ENCODE results near the gene CMKLR1. TPM values are rescaled to one million over a fixed set of nuclear protein-coding genes. Genes with fewer than 3 reads are reported as not detected.

Gene CMKLR1
- polyA plus RNA-seq, 3 donors, result 7.5 to 11.6 (median 7.9) TPM

GRCh38 chr12:108309674-108310312 is 29.3 kb downstream of the CMKLR1 start:
- Histone ChIP-seq H3K4me3 (replicated peaks in 1 of 3; ENCODE audit: low read depth in 2 of 3, low read length in 3 of 3) (no peak overlapping the region), H3K36me3 (replicated peaks in 1 of 2; ENCODE audit: control insufficient read depth in 1 of 2, insufficient read depth in 2 of 2, low read length in 2 of 2) (no peaks in the 10 kb centered on the region), H2AFZ (ENCODE audit: insufficient read depth, low read depth, low read length, poor library complexity, severe bottlenecking) (no peak overlapping the region), H3K27me3 (ENCODE audit: control insufficient read depth in 2 of 2, insufficient read depth in 2 of 2, low read length in 2 of 2) (no peaks in the 10 kb centered on the region), H3K79me2 (ENCODE audit: insufficient read depth, low read length) (no peaks in the 10 kb centered on the region), H4K20me1 (ENCODE audit: insufficient read depth, low read length) (no peaks in the 10 kb centered on the region), H3K4me1 (ENCODE audit: control insufficient read depth in 1 of 2, insufficient read depth in 2 of 2, low read length in 2 of 2) (peaks cover 84 to 89% of the 10 kb centered on the region in 2 donors), H3K4me2 (replicated peaks; ENCODE audit: extremely low read depth, low read length, poor library complexity, severe bottlenecking) (no peak overlapping the region), H3K27ac (ENCODE audit: low read depth in 1 of 2, low read length in 2 of 2) (no peak overlapping the region), H3K9me3 (replicated peaks in 1 of 2; ENCODE audit: control insufficient read depth in 1 of 2, insufficient read depth in 1 of 2, low read length in 2 of 2) (no peaks in the 10 kb centered on the region), H3K9ac (ENCODE audit: insufficient read depth, low read length, poor library complexity, severe bottlenecking) (no peak overlapping the region)
- WGBS (ENCODE audit: insufficient coverage), result 33% methylated on average over 2 of the region's 2 CpGs
- Mint-ChIP-seq H3K36me3 (peaks cover 9 to 13% of the 10 kb centered on the region in 2 donors), H3K27ac (peak overlapping the region in 4 of 7 donors; percentile 30 to 75 (median 60)), H3K9me3 (no peaks in the 10 kb centered on the region), H3K27me3 (ENCODE audit: low read depth in 3 of 3) (peaks cover 9 to 10% (median 10%) of the 10 kb centered on the region in 3 donors), H3K4me1 (peaks cover 89% of the 10 kb centered on the region), H3K4me3 (no peak overlapping the region)
- DNase-seq, result peak in 2 of 3 donors; percentile 31 to 36
- intact Hi-C loops (cut with micrococcal nuclease), result loop anchor here in 1 of 2 donors (5.0 to 10.0 kb wide), 3 partner anchors 33 to 315 kb away; no protein-coding TSS in a partner anchor
- no peak for TF ChIP-seq CTCF (IDR thresholded peaks at IDR 0.05)

- no peak overlapping the region for H3K27ac ChIP-seq (ENCODE audit: low read depth in 1 of 2, low read length in 2 of 2)
- peaks cover 73 to 79% of the 10 kb centered on the region in 2 donors for H3K4me1 ChIP-seq (ENCODE audit: control insufficient read depth in 1 of 2, insufficient read depth in 2 of 2, low read length in 2 of 2)
- no peak overlapping the region for H3K9ac ChIP-seq (ENCODE audit: insufficient read depth, low read length, poor library complexity, severe bottlenecking)
- no peaks in the 10 kb centered on the region for H3K36me3 ChIP-seq (replicated peaks in 1 of 2; ENCODE audit: control insufficient read depth in 1 of 2, insufficient read depth in 2 of 2, low read length in 2 of 2)
- Mint-ChIP-seq H3K36me3 (peaks cover 9 to 13% of the 10 kb centered on the region in 2 donors), H3K4me3 (no peak overlapping the region), H3K27ac (no peak overlapping the region), H3K9me3 (no peaks in the 10 kb centered on the region), H3K4me1 (peaks cover 81% of the 10 kb centered on the region), H3K27me3 (ENCODE audit: low read depth in 3 of 3) (peaks cover 12 to 16% (median 13%) of the 10 kb centered on the region in 3 donors)
- intact Hi-C loops (cut with micrococcal nuclease), result loop anchor here in 1 of 2 donors (5.0 kb wide), 1 partner anchor 34 kb away; no protein-coding TSS in a partner anchor
- no peaks in the 10 kb centered on the region for H3K27me3 ChIP-seq (ENCODE audit: control insufficient read depth in 2 of 2, insufficient read depth in 2 of 2, low read length in 2 of 2)
- no peaks in the 10 kb centered on the region for H3K79me2 ChIP-seq (ENCODE audit: insufficient read depth, low read length)
- H3K9me3 ChIP-seq (replicated peaks in 1 of 2; ENCODE audit: control insufficient read depth in 1 of 2, insufficient read depth in 1 of 2, low read length in 2 of 2), result no peaks in the 10 kb centered on the region
- no peak for DNase-seq
- no peak overlapping the region for H3K4me3 ChIP-seq (replicated peaks in 1 of 3; ENCODE audit: low read depth in 2 of 3, low read length in 3 of 3)
- H2AFZ ChIP-seq (ENCODE audit: insufficient read depth, low read depth, low read length, poor library complexity, severe bottlenecking), result no peak overlapping the region
- no peak for TF ChIP-seq CTCF (IDR thresholded peaks at IDR 0.05)
- no peaks in the 10 kb centered on the region for H4K20me1 ChIP-seq (ENCODE audit: insufficient read depth, low read length)
- WGBS (ENCODE audit: insufficient coverage), result 89% methylated on average over 10 of the region's 10 CpGs
- no peak overlapping the region for H3K4me2 ChIP-seq (replicated peaks; ENCODE audit: extremely low read depth, low read length, poor library complexity, severe bottlenecking)
Observed at GRCh38 chr12:108308395-108309085, 30.6 kb downstream of the CMKLR1 start.
